Measurements from ENCODE around the gene TTLL11.

The TTLL11 gene

DNA sequence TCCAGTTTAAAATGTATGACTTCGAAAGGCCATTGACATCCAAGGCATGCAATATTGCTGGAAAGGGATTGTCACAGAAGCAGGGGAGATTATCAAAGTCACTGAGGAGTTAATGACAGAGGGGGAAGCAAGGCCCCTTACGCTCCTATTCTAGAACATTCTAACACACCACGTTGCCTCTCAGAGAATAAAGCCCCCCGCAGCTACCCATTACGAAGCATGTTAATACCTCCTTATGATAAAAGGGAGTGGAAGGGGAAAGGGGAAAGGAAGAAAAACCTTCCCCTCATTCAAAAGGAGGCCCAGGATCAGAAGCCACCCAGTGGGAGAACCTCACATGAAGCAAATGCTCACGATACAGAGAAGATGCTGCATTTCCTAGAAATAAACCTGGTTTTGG is 228.0 kb downstream of the TTLL11 start:
- TF ChIP-seq TAF1 (IDR thresholded peaks at IDR 0.05; ENCODE audit: low read depth) (no peak), MAX (IDR thresholded peaks at IDR 0.05) (no peak)

GRCh38 chr9:121863955-121864354 is 229.2 kb downstream of the TTLL11 start:
- TF ChIP-seq USF1 (IDR thresholded peaks at IDR 0.05) (no peak), TEAD4 (IDR thresholded peaks at IDR 0.05) (no peak), EGR1 (IDR thresholded peaks at IDR 0.05) (no peak), MAX (IDR thresholded peaks at IDR 0.05) (no peak), RAD21 (IDR thresholded peaks at IDR 0.05; ENCODE audit: low read depth) (no peak), TCF12 (IDR thresholded peaks at IDR 0.05; ENCODE audit: low read depth) (no peak), EP300 (IDR thresholded peaks at IDR 0.05; ENCODE audit: borderline replicate concordance) (no peak), TAF1 (IDR thresholded peaks at IDR 0.05; ENCODE audit: low read depth) (no peak), ZBTB7A (IDR thresholded peaks at IDR 0.05; ENCODE audit: low read depth) (no peak), CREB1 (IDR thresholded peaks at IDR 0.05; ENCODE audit: low read depth) (no peak), YY1 (IDR thresholded peaks at IDR 0.05; ENCODE audit: low read depth) (no peak), CEBPB (IDR thresholded peaks at IDR 0.05) (no peak), FOXM1 (IDR thresholded peaks at IDR 0.05; ENCODE audit: borderline replicate concordance, low read depth) (no peak), NFIC (IDR thresholded peaks at IDR 0.05) (no peak)
- TF ChIP-seq, protein P1, sequence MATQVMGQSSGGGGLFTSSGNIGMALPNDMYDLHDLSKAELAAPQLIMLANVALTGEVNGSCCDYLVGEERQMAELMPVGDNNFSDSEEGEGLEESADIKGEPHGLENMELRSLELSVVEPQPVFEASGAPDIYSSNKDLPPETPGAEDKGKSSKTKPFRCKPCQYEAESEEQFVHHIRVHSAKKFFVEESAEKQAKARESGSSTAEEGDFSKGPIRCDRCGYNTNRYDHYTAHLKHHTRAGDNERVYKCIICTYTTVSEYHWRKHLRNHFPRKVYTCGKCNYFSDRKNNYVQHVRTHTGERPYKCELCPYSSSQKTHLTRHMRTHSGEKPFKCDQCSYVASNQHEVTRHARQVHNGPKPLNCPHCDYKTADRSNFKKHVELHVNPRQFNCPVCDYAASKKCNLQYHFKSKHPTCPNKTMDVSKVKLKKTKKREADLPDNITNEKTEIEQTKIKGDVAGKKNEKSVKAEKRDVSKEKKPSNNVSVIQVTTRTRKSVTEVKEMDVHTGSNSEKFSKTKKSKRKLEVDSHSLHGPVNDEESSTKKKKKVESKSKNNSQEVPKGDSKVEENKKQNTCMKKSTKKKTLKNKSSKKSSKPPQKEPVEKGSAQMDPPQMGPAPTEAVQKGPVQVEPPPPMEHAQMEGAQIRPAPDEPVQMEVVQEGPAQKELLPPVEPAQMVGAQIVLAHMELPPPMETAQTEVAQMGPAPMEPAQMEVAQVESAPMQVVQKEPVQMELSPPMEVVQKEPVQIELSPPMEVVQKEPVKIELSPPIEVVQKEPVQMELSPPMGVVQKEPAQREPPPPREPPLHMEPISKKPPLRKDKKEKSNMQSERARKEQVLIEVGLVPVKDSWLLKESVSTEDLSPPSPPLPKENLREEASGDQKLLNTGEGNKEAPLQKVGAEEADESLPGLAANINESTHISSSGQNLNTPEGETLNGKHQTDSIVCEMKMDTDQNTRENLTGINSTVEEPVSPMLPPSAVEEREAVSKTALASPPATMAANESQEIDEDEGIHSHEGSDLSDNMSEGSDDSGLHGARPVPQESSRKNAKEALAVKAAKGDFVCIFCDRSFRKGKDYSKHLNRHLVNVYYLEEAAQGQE (IDR thresholded peaks at IDR 0.05; ENCODE audit: low read depth), result no peak

- TF ChIP-seq TCF12 (IDR thresholded peaks at IDR 0.05; ENCODE audit: low read depth) (no peak), EGR1 (IDR thresholded peaks at IDR 0.05) (no peak), TAF1 (IDR thresholded peaks at IDR 0.05; ENCODE audit: low read depth) (no peak), TEAD4 (IDR thresholded peaks at IDR 0.05) (no peak)
- TF ChIP-seq, protein P1 (IDR thresholded peaks at IDR 0.05; ENCODE audit: low read depth), result no peak
Measured at GRCh38 chr9:121862371-121863332, 230.5 kb downstream of the TTLL11 start.

DNA sequence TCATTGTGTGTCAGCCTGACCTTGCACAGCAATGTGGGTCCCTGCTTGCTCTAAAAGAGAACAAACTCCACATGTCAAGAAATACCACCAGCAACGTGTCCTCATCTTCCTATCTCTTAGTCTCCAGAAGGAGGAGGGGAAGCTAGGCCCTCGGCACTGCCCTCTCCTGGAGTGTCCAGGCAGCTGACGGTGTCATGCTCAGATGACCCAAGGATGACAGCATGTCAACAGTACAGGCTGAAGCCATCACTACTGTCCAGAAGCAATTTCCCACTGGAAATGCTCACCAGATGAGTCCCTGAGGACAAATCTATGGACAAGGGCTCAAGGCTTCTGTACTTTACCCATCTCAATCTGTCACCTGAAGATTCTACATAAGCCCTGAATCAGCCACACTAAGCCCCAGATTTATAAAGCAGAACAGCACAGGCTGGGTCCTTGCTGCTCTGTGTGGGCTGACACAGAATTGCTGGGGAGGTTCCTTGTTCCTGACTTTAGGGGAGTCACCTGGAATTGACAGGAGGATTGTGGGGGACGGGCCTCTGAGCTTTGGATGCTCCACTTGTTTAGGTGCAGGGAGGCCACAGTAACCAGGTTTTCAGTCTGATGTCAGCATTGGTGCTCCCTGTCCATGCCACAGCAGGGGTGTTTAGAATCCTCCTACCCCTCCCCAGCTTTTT is 231.5 kb downstream of the TTLL11 start:
- peak; percentile 38; the same call in 1 of the 2 replicates for TF ChIP-seq RAD21 (IDR thresholded peaks at IDR 0.05; ENCODE audit: low read depth)
- TF ChIP-seq, protein P1 (IDR thresholded peaks at IDR 0.05; ENCODE audit: low read depth), result no peak
- TF ChIP-seq TEAD4 (IDR thresholded peaks at IDR 0.05), result no peak
- TF ChIP-seq CEBPB (IDR thresholded peaks at IDR 0.05), result no peak
- TF ChIP-seq EGR1 (IDR thresholded peaks at IDR 0.05), result no peak
- no peak for TF ChIP-seq CREB1 (IDR thresholded peaks at IDR 0.05; ENCODE audit: low read depth)

DNA sequence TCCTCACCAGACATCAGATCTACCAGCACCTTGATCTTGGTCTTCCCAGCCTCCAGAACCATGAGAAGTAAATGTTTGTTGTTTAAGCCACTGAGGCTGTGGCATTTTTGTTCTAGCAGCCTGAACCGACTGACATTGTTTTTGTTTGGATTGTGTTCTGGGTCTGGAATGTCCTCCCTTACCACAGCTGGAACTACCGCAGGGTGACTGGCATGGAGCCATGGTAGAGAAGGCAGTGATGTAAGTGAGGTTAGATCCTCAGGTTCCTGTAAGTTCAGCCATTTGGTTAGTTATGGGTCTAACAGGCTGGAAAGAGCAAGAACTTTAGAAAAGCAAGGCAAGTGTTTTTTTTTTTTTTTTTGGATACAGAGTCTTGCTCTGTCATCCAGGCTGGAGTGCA is 232.4 kb downstream of the TTLL11 start:
- TF ChIP-seq ZBTB7A (IDR thresholded peaks at IDR 0.05; ENCODE audit: low read depth), result no peak
- TF ChIP-seq TEAD4 (IDR thresholded peaks at IDR 0.05), result peak; percentile 56
- peak; percentile 75 for TF ChIP-seq NFIC (IDR thresholded peaks at IDR 0.05)
- 0 out of 2 replicates have a peak, but pooled peaks have one; percentile 6 for TF ChIP-seq TCF12 (IDR thresholded peaks at IDR 0.05; ENCODE audit: low read depth)

All from Ishikawa (cell line).